ENCODE data around the gene CIBAR2.

CIBAR2 gene

GRCh38 chr16:85112364-85112763 lies at the start of gene CIBAR2:
Gene CIBAR2 (minus strand): TSS chr16:85112472. CDS start chr16:85112352, 120 bp downstream.
- in situ Hi-C loops (cut with MboI; ENCODE audit: low sequenced_read_pairs), result no loop called here

DNA sequence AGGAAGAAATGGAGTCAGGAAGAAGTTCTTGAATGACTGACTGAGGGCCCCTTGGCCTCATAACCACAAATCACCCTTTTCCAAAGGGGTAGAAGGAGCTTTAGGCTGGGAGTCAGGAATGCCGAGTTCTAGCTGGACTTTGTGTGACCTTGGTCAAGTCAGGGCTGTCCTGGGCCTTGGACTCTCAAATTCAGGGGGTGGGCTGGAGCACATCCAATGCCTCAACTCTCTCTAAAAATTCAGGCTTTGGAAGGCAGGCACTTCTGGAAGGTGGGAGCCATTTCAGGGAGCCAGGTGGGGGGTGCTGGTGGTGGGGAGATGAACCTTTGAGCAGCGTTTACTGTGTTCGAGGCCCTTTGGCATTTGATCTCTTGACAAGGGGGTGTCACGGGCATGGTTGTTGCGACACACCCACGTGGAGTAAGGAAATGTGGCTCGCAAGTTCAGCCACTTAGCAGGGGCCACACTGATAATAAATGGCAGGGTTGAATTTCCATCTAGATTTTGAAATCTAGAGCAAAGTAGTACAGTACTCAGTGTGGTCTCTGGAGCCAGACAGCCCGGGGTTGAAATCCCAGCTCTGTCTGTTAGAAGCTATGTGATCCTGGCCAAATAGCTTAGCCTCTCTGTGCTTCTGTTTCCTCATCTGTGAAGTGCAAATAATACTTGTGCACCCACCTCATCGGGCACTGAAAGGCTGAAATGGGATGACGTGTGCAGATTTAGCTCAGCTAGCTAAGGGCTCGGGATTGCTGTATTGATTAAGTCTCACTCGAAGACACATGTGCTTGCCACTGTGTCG lies 47.1 kb upstream of the CIBAR2 start:
- in situ Hi-C loops (cut with MboI; ENCODE audit: low sequenced_read_pairs), result no loop called here

DNA sequence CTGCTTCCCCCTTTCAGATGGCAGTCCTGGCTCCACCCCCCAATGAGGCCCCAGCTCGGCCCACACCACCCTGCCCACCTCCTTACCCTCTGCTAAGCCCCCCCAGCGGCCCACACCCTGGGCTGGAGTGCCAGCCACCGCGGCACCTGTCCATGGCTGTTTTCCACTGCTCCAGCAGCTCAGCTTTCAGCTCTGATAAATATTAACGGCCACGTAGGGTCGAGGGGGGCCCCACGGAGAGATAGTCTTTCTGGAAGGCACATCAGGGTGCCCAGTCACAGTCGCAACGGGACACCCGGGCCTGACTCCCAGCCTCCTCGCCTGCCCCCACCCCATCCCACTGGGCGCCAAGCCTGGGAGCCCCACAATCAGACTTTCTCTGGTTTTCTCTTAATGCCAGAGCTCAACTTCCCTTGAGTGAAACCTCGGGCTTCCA lies 46.5 kb upstream of the CIBAR2 start:
- in situ Hi-C loops (cut with MboI; ENCODE audit: low sequenced_read_pairs), result no loop called here

DNA sequence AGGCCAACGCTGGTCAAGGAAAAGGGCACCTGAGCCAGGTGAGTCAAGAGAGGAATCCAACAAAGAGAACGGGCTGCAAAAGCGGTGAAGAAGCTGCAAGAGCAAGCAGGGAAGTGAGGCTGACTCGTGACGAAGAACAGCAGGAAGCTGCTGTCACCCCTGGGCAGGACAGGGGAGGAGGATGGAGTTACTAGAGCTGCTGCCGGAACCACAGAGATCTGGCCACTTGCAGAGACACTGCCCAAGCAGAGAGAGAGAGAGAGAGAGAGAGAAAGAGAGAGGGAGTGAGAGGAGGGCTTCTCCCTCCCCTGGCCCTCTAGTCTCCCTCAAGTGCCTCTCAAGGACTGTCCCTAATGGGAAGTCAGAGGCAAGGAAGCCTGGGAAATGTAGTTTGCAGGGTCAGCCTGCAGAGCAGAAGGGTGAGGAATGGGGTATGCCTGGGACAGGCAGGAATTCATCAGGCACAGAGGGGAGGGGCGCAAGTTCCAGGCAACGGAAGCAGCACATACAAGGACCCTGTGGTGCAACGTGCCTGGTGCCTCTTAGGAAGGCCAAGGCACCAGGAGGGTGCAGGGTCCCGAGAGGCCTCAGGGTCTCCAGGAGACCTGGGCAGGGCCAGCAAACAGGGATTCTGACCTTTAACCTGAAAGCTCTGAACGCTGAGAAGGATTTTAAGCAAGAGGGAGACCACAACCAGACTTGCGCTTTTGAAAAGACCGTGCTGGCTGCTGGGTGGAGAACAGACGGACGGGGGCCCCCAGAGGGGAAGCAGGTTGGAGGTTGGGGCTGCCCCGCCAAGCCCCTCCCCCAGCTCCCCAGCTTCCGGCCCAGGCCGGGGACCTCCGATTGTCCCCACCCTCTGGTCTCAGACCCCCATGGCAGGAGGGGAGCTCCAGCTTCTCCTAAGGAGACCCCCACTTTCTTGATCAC lies 45.8 kb upstream of the CIBAR2 start:
- in situ Hi-C loops (cut with MboI; ENCODE audit: low sequenced_read_pairs), result no loop called here

GRCh38 chr16:85157372-85157771 lies 45.1 kb upstream of the CIBAR2 start:
- in situ Hi-C loops (cut with MboI; ENCODE audit: low sequenced_read_pairs), result no loop called here

DNA sequence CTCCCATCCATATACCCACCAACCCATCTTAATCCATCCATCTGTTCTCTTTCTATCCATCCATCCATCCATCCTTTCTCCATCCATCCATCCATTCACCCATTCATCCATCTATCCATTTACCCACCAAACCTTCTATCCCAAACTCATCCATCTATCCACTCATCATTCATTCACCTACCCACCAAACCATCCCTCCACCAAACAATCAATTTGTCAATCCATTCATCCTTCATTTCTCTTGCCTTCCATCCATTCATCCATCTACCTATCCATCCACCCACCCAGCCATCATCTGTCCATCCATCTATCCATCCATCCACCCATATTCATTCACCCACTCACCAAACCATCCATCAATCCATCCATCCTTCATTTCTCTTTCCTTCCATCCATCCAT lies 44.6 kb upstream of the CIBAR2 start:
- in situ Hi-C loops (cut with MboI; ENCODE audit: low sequenced_read_pairs), result no loop called here

GRCh38 chr16:85156440-85156839 lies 44.2 kb upstream of the CIBAR2 start:
- in situ Hi-C loops (cut with MboI; ENCODE audit: low sequenced_read_pairs), result no loop called here

GRCh38 chr16:85153656-85154091 lies 41.4 kb upstream of the CIBAR2 start:
- in situ Hi-C loops (cut with MboI; ENCODE audit: low sequenced_read_pairs), result no loop called here

DNA sequence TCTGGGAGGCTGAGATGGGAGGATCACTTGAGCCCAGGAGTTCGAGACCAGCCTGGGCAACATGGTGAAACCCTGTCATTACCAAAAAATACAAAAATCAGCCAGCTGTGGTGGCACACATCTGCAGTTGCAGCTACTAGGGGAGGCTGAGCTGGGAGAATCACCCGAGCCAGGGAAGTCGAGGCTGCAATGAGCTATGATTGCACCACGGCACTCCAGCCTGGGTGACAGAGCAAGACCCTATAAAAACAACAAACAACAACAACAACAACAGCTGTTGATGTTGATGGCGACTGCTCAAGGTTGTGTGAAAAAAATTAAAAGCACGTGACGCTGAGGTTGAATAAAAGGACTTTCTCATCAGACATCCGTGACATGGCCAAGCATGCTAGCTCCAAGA lies 40.8 kb upstream of the CIBAR2 start:
- in situ Hi-C loops (cut with MboI; ENCODE audit: low sequenced_read_pairs), result no loop called here

DNA sequence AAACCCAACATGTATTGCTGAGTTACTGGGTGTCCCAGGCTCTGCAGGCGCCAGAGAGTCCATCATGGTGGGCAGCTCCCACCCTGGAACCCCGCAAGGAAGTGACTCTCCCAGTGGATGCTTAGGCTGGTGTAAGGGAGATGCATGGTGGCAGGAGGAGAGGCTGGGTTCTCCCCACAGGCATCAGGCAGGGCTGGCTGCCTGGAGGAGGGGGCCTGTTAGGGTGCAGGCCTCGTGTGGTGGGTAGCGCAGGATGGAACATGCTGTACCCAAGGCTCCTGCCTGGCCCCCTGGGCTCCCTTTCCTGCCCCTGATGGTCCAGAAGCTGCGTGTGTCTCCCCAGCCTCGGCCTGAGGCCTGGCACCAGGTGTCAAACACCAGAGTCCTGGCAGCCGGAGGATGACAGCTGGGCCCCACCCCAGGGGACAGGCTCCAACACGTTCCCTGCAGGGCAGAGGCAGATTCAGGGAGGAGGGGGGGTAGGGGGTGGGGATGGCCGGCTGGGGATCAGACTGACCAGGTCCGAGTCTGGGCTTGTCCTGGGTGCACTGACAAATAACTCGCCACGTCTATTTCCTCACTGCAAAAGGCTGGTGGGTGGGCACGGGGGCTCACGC lies 40.2 kb upstream of the CIBAR2 start:
- in situ Hi-C loops (cut with MboI; ENCODE audit: low sequenced_read_pairs), result no loop called here

DNA sequence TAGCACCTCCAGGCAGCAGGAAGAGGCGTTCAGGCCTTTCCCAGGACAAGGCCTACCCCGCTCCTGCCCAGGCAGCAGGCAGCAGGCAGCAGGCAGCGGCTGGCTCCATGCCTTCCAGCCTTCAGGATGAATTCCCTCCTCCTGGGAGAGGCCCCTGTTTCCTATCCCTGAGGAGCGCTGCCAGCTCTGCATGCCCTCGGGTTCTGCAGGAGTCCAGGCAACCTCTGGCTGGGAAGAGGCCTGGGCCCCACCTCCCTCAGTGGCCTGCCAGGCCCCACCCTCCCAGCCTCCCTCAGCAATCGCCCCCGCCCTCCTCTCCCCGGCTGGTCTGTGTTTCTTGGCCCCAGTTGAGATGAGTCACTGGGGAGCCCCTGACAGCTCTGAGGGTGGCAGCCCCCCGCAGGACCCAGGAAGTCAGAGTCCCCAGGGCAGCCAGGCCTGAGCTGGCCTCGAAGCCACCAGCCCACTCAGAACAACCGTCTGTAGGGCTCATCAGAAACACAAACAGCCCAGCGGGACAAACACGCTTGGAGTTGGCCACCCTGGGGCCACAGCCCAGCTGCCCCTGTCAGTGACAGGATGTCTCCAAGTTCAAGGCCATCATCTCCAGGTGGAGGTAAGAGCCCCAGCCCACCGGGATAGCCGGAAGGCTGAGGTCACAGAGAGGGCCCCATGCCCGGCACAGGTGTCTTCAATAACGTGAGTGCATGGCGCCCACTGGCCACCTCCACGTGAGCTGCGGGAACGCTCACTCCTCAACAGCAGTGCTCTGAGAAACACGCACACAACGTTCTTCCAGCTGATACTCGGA lies 39.5 kb upstream of the CIBAR2 start:
- in situ Hi-C loops (cut with MboI; ENCODE audit: low sequenced_read_pairs), result no loop called here

DNA sequence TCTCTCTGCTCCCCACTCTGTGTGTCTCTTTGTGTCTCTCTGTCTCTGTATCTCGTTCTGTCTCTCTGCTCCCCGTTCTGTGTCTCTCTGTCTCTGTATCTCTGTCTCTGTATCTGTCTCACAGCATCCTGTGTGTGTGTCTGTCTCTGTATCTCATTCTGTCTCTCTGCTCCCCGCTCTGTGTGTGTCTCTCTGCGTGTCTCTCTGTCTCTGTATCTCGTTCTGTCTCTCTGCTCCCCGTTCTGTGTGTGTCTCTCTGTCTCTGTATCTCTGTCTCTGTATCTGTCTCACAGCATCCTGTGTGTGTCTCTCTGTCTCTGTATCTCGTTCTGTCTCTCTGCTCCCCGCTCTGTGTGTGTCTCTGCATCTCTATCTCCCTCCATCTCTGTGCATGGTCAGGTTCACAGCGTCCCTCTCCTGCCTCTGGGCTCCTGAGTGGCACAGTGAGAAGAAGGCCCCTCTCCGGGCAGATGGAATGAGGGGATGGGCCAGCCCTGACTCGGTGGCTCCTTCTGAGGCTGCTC lies 38.9 kb upstream of the CIBAR2 start:
- in situ Hi-C loops (cut with MboI; ENCODE audit: low sequenced_read_pairs), result no loop called here

DNA sequence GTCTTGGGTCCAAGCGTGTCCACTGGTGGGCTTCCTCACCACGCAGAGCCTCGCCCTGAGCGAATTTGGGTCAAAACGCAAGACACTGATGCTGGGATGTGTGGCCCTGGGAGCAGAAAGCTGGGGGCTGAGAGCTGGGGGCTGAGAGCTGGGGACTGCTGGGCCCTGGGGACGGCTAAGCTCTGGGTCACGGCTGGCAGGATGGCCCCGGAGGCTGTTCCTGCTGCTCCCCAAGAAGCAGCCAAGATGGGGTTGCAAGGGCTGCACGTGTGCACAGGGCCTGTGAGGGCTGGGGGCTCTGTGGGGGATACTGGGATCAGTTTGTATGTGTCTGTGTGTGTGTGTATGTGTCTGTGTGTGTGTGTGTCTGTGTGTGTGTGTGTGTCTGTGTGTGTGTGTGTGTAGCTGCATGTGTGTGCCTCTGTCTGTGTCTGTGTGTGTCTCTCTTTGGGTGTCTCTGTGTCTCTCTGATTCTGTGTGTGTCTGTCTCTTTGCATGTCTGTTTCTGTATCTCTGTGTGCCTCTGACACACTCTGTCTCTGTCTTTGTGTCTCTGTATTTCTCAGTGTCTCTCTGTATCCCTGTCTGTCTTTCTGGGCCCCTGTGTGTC lies 38.2 kb upstream of the CIBAR2 start:
- in situ Hi-C loops (cut with MboI; ENCODE audit: low sequenced_read_pairs), result no loop called here

DNA sequence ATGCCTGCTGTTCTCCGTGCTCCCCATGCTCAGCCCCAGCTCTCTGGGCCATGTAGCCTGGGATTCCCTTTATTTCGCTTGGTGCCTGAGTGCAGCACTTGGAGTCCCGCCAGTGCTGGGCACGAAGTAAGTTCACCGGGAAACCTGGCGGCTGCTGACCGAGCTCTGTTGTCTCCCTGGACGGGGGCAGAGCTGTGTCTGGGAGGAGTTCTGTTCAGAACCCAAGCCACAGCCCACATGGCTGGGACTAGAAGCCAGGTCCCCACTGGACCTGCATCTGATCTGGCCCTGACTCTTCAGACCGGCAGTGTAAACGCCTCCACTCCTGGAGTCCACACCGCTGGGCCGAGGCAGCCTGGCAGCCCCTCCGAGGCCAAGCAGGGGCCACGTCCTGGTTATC lies 37.5 kb upstream of the CIBAR2 start:
- in situ Hi-C loops (cut with MboI; ENCODE audit: low sequenced_read_pairs), result no loop called here

DNA sequence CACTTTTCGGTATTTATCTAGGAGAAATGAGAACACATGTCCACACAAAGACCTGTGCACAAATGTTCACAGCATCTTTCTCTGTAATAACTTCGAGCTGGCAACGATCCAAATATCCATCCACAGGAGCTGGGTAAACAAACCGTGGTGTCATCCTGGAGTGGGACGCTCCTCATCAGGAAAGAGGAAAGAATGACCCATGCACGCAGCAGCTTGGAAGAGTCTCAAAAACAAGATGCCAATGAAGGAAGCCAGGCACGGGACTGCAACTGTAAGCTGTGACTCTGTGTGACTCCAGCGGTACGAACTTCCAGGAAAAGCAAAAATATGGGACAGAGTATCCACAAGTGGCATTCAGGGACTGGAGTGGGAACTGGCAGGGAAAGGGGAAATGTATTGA lies 36.7 kb upstream of the CIBAR2 start:
- in situ Hi-C loops (cut with MboI; ENCODE audit: low sequenced_read_pairs), result no loop called here

GRCh38 chr16:85146922-85147651 lies 34.8 kb upstream of the CIBAR2 start:
- in situ Hi-C loops (cut with MboI; ENCODE audit: low sequenced_read_pairs), result no loop called here

DNA sequence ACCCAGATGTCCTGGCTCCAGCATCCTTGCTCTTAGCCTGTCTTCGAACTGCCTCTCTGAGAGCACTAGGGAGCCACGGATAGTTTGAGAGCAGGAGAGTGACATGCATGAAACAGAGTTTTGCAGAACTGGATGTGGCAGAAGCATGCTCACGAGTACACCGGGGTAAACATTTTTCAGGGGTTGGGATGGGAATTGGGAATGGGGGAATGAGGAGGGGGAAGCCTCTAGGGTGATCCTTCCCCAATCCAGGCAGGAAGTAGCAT lies 34.2 kb upstream of the CIBAR2 start:
- in situ Hi-C loops (cut with MboI; ENCODE audit: low sequenced_read_pairs), result no loop called here

DNA sequence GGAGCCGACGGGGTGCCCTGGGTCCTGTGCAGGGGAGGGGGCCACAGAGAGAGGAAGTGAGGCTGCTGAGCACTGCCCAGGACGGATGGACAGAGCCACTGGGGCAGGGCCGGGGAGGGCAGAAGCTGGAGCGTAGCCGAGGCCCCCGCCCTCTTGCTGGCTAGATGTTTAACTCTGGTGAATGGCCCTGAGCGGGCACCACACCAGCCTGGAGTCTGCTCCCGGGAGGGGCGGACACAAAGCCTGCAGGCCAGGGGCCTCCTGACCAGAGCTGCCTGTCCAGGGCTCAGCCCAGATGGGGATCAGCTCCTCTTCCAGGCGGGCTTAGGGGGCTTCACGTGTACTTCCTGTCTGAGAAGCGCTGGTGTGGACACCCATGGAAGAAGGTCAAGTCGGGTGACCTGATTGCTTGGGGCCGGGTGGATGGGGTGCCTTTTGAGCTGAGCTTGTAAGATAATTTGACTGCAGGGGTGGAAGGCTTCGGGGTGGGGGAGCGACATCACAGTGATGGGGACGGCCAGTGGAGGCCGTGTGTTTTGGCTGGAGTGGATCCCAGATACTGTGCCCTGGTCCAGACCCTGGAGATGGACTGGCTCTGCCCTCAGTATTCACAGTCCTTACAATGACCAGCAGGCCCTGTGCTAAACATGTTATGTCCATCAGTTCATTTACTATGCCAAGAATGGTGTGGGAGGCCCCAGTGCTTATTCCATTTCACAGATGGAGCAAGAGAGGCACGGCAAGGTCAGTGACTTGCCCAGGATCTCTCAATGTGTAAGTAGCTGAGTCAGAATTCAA lies 33.7 kb upstream of the CIBAR2 start:
- in situ Hi-C loops (cut with MboI; ENCODE audit: low sequenced_read_pairs), result no loop called here

- in situ Hi-C loops (cut with MboI; ENCODE audit: low sequenced_read_pairs), result no loop called here
Observed at GRCh38 chr16:85145188-85145587, 32.9 kb upstream of the CIBAR2 start.
